ENCODE data around the gene PDPK1.
"Not testable (repeated sequence)": the region's sequence is repeated elsewhere in the genome, so short reads cannot be mapped to it uniquely, and the experiment has no call there.

The PDPK1 gene

GRCh38 chr16:2533142-2533755 is 4.6 kb upstream of the PDPK1 start:
- Histone ChIP-seq H3K4me1 (ENCODE audit: control insufficient read depth, insufficient read depth, low read length, unreplicated experiment) (peaks cover 20% of the 10 kb centered on the region), H3K4me3 (ENCODE audit: low read depth, low read length) (peak overlapping the region; percentile 73), H3K27ac (ENCODE audit: low read depth, low read length) (peak overlapping the region; percentile 3; the same call in 1 of the 2 replicates)
- H3K79me2 ChIP-seq (ENCODE audit: control insufficient read depth, insufficient read depth, low read length, unreplicated experiment); H3K27me3 ChIP-seq (ENCODE audit: insufficient read depth, low read length); H2AFZ ChIP-seq (ENCODE audit: low read length, unreplicated experiment); H3K36me3 ChIP-seq (ENCODE audit: insufficient read depth, low read length): not testable (repeated sequence)

- Histone ChIP-seq H3K4me3 (ENCODE audit: low read depth, low read length) (no peak overlapping the region), H2AFZ (ENCODE audit: low read length, unreplicated experiment) (no peak overlapping the region), H3K36me3 (ENCODE audit: insufficient read depth, low read length) (no peaks in the 10 kb centered on the region), H3K27me3 (ENCODE audit: insufficient read depth, low read length) (no peaks in the 10 kb centered on the region), H3K27ac (ENCODE audit: low read depth, low read length) (no peak overlapping the region), H3K4me1 (ENCODE audit: control insufficient read depth, insufficient read depth, low read length, unreplicated experiment) (peaks cover 20% of the 10 kb centered on the region), H3K79me2 (ENCODE audit: control insufficient read depth, insufficient read depth, low read length, unreplicated experiment) (peaks cover 5% of the 10 kb centered on the region)
Measured at GRCh38 chr16:2533912-2534311, 3.9 kb upstream of the PDPK1 start.

GRCh38 chr16:2534335-2534734 is 3.5 kb upstream of the PDPK1 start:
- H3K27ac ChIP-seq (ENCODE audit: low read depth, low read length); H3K79me2 ChIP-seq (ENCODE audit: control insufficient read depth, insufficient read depth, low read length, unreplicated experiment); H3K4me3 ChIP-seq (ENCODE audit: low read depth, low read length); H3K36me3 ChIP-seq (ENCODE audit: insufficient read depth, low read length); H2AFZ ChIP-seq (ENCODE audit: low read length, unreplicated experiment); H3K27me3 ChIP-seq (ENCODE audit: insufficient read depth, low read length): not testable (repeated sequence)
- peaks cover 22% of the 10 kb centered on the region for H3K4me1 ChIP-seq (ENCODE audit: control insufficient read depth, insufficient read depth, low read length, unreplicated experiment)

GRCh38 chr16:2535625-2536013 is 2.2 kb upstream of the PDPK1 start:
- Histone ChIP-seq H3K27me3 (ENCODE audit: insufficient read depth, low read length) (no peaks in the 10 kb centered on the region), H2AFZ (ENCODE audit: low read length, unreplicated experiment) (no peak overlapping the region), H3K79me2 (ENCODE audit: control insufficient read depth, insufficient read depth, low read length, unreplicated experiment) (peaks cover 18% of the 10 kb centered on the region), H3K4me1 (ENCODE audit: control insufficient read depth, insufficient read depth, low read length, unreplicated experiment) (peaks cover 26% of the 10 kb centered on the region), H3K27ac (ENCODE audit: low read depth, low read length) (peak overlapping the region; percentile 14), H3K36me3 (ENCODE audit: insufficient read depth, low read length) (no peaks in the 10 kb centered on the region), H3K4me3 (ENCODE audit: low read depth, low read length) (no peak overlapping the region)

DNA sequence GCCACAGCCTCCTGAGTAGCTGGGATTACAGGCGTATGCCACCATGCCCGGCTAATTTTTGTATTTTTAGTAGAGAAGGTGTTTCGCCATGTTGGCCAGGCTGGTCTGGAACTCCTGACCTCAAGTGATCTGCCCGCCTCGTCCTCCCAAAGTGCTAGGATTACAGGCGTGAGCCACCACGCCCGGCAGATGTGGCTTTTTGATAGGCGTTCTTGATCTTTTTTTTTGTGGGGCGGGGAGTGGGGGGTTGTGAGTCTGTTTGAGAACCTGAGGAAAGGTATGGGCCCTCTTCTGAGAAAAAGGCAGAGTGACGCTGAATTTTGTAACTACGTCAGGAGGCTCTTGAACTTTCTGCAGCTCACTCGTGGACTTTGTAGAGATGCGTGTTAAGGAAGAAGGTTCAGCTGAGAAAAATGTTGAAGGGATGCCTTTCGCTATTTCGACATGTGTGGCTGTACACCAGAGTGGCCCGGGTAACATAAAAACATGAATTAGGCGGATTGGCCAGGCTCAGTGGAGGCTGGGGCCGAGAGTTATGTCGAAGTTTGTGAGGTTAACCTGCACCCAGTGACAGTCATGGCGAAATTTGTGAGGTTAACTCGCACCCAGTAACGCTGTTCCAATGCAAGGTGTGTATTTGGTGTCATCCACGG is 1.5 kb downstream of the PDPK1 start:
- not testable (repeated sequence) for H3K36me3 ChIP-seq (ENCODE audit: insufficient read depth, low read length); H3K27me3 ChIP-seq (ENCODE audit: insufficient read depth, low read length); H2AFZ ChIP-seq (ENCODE audit: low read length, unreplicated experiment); H3K27ac ChIP-seq (ENCODE audit: low read depth, low read length)
- peaks cover 17% of the 10 kb centered on the region for H3K4me1 ChIP-seq (ENCODE audit: control insufficient read depth, insufficient read depth, low read length, unreplicated experiment)
- peak overlapping the region; percentile 83 for H3K4me3 ChIP-seq (ENCODE audit: low read depth, low read length)
- H3K79me2 ChIP-seq (ENCODE audit: control insufficient read depth, insufficient read depth, low read length, unreplicated experiment), result peaks cover 36% of the 10 kb centered on the region

DNA sequence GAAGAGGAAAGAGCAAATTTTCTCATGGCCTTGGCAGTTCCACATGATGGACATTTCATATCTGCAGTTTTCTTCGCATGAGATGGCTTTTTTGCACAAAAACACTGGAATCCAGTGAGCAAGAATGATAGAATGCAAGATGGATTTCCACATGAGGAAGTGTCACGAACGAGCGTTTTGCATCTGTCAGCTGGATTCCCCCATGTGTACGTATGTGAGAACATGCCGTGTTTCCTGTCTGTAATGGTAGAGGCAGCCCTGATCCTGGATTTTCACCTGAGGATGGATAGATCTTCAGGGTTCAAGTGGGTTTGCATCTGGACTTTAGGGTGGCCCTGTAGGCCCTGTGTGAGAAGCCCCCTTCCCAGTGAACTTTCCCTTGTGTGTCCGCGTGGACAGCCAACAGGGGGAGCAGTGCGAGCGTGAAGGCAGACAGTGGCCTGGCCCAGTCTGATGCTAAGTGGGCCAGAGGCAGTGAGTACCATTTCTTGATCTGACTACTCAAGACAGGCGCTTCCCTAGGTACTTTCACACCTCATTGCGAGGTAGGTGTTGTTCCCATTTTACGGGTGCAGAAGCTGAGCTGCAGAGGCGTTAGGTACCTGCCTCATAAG is 2.1 kb downstream of the PDPK1 start:
- not testable (repeated sequence) for H3K27me3 ChIP-seq (ENCODE audit: insufficient read depth, low read length); H3K36me3 ChIP-seq (ENCODE audit: insufficient read depth, low read length); H3K27ac ChIP-seq (ENCODE audit: low read depth, low read length); H2AFZ ChIP-seq (ENCODE audit: low read length, unreplicated experiment)
- Histone ChIP-seq H3K79me2 (ENCODE audit: control insufficient read depth, insufficient read depth, low read length, unreplicated experiment) (peaks cover 38% of the 10 kb centered on the region), H3K4me1 (ENCODE audit: control insufficient read depth, insufficient read depth, low read length, unreplicated experiment) (peaks cover 17% of the 10 kb centered on the region), H3K4me3 (ENCODE audit: low read depth, low read length) (peak overlapping the region; percentile 83; the same call in 1 of the 2 replicates)

- Histone ChIP-seq H3K4me1 (ENCODE audit: control insufficient read depth, insufficient read depth, low read length, unreplicated experiment) (peaks cover 12% of the 10 kb centered on the region), H3K79me2 (ENCODE audit: control insufficient read depth, insufficient read depth, low read length, unreplicated experiment) (peaks cover 47% of the 10 kb centered on the region)
- not testable (repeated sequence) for H3K36me3 ChIP-seq (ENCODE audit: insufficient read depth, low read length); H3K27me3 ChIP-seq (ENCODE audit: insufficient read depth, low read length); H3K27ac ChIP-seq (ENCODE audit: low read depth, low read length); H3K4me3 ChIP-seq (ENCODE audit: low read depth, low read length); H2AFZ ChIP-seq (ENCODE audit: low read length, unreplicated experiment)
Measured at GRCh38 chr16:2540912-2541311, 3.1 kb downstream of the PDPK1 start.

DNA sequence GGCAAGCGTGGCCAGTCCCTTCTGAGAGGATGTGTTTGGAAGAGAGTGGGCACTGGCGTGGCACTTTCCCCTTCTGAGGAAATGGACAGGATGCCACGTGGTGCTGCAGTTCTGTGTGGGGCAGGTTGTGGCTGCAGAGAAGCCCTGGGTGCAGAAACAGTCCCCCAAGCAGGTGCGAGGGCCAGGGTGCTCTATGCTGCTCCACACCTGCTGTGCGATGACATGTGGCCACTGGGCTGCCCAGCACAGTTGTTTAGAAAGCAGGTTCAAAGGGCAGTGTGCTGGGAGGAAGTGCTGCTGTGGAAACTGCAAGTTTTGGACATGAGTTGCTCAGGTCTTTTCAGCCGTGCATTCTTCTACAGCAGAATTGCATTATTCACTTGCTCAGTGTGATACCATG is 3.6 kb downstream of the PDPK1 start:
- H3K4me3 ChIP-seq (ENCODE audit: low read depth, low read length); H2AFZ ChIP-seq (ENCODE audit: low read length, unreplicated experiment); H3K4me1 ChIP-seq (ENCODE audit: control insufficient read depth, insufficient read depth, low read length, unreplicated experiment); H3K36me3 ChIP-seq (ENCODE audit: insufficient read depth, low read length); H3K27me3 ChIP-seq (ENCODE audit: insufficient read depth, low read length); H3K27ac ChIP-seq (ENCODE audit: low read depth, low read length): not testable (repeated sequence)
- peaks cover 52% of the 10 kb centered on the region for H3K79me2 ChIP-seq (ENCODE audit: control insufficient read depth, insufficient read depth, low read length, unreplicated experiment)

GRCh38 chr16:2543771-2544170 is 6.0 kb downstream of the PDPK1 start:
- H3K36me3 ChIP-seq (ENCODE audit: insufficient read depth, low read length); H3K4me3 ChIP-seq (ENCODE audit: low read depth, low read length); H2AFZ ChIP-seq (ENCODE audit: low read length, unreplicated experiment); H3K27ac ChIP-seq (ENCODE audit: low read depth, low read length); H3K4me1 ChIP-seq (ENCODE audit: control insufficient read depth, insufficient read depth, low read length, unreplicated experiment); H3K27me3 ChIP-seq (ENCODE audit: insufficient read depth, low read length): not testable (repeated sequence)
- peaks cover 51% of the 10 kb centered on the region for H3K79me2 ChIP-seq (ENCODE audit: control insufficient read depth, insufficient read depth, low read length, unreplicated experiment)

DNA sequence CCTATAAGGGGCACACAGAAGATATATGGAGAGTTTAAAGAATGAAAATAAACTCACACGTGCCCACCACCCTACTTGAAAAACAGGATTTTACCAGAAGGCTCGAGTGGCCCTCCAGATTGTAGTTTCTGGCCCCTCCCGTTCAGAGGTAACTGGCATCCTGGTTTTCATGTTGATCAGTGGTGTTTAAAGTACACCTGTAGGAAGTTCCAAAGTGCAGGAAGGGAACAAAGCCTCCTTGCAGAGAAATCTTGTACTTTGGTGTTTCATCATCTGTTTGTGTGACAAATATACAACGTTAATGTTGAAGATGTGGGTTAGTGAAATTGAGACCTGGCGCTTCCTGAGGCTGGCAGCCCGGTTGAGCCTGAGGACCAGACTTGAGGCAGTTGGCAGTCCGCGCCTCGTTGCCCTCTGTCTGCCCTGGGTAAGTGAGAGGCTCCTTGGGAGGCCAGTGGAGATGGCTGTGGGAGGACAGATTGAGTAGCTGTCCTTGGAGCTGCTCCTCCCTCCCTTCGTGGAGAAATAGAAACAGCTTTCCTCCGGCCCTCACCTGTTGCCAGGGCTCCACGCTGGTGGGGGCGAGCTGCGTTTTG is 12.6 kb downstream of the PDPK1 start:
- H3K4me1 ChIP-seq (ENCODE audit: control insufficient read depth, insufficient read depth, low read length, unreplicated experiment); H3K36me3 ChIP-seq (ENCODE audit: insufficient read depth, low read length): not testable (repeated sequence)

DNA sequence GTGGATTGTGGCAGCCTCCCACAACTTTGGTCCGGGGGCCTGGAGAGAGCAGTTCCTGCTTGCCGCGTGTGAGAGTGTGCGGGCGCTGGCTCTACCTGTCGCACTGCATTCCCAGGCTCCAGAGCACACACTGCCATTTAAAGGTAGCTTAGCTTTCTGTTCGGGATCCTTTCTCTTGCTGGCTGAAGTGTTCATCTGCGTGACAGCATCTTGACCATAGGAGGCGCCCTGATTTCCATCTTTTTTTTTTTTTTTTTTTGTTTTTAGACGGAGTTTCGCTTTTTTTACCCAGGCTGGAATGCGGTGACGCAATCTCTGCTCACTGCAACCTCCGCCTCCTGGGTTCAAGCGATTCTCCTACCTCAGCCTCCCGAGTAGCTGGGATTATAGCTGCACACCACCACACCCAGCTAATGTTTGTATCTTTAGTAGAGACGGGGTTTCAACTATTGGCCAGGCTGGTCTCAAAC is 13.6 kb downstream of the PDPK1 start:
- H2AFZ ChIP-seq (ENCODE audit: low read length, unreplicated experiment); H3K4me3 ChIP-seq (ENCODE audit: low read depth, low read length); H3K27me3 ChIP-seq (ENCODE audit: insufficient read depth, low read length); H3K27ac ChIP-seq (ENCODE audit: low read depth, low read length); H3K4me1 ChIP-seq (ENCODE audit: control insufficient read depth, insufficient read depth, low read length, unreplicated experiment); H3K79me2 ChIP-seq (ENCODE audit: control insufficient read depth, insufficient read depth, low read length, unreplicated experiment); H3K36me3 ChIP-seq (ENCODE audit: insufficient read depth, low read length): not testable (repeated sequence)

More for the DNA sequence above, 12.6 kb downstream of the PDPK1 start:
- H3K79me2 ChIP-seq (ENCODE audit: control insufficient read depth, insufficient read depth, low read length, unreplicated experiment), result peaks cover 13% of the 10 kb centered on the region
- not testable (repeated sequence) for H3K27me3 ChIP-seq (ENCODE audit: insufficient read depth, low read length); H3K4me3 ChIP-seq (ENCODE audit: low read depth, low read length); H2AFZ ChIP-seq (ENCODE audit: low read length, unreplicated experiment); H3K27ac ChIP-seq (ENCODE audit: low read depth, low read length)

Data from ACC112 (cell line).